ENCODE data around the gene VPS39.

GRCh38 chr15:42233107-42233506 is 25.0 kb upstream of the VPS39 start:
- TF ChIP-seq CTCF (IDR thresholded peaks at IDR 0.05; ENCODE audit: low read depth, low read length, poor library complexity, severe bottlenecking) (no peak), EZH2phosphoT487 (IDR thresholded peaks at IDR 0.05; ENCODE audit: borderline replicate concordance, low read length) (no peak)
